CD4-positive, alpha-beta T cell (primary cell): ENCODE measurements around the gene ZC3H4. TPM values are rescaled to one million over a fixed set of nuclear protein-coding genes. Genes with fewer than 3 reads are reported as not detected.

Experiments
- ATAC-seq: fragments of 200-7000 bp; cut with Tn5 transposase; one replicate; pipeline ENCODE4 v1.10.0; 2022; ENCODE audit warnings: mild to moderate bottlenecking; ENCODE audit not compliant: poor library complexity
- CTCF ChIA-PET: fragments of 350-600 bp; sonication (Branson Sonifier 250); formaldehyde crosslinking; loops from one replicate; lab custom pipeline; 2021; ENCODE audit warnings: antibody characterized with exemption, inconsistent platforms; lab: Charles Lee
- POLR2A ChIA-PET: fragments of 350-600 bp; sonication (Branson Sonifier 250); formaldehyde crosslinking; loops from one replicate; lab custom pipeline; 2021; ENCODE audit warnings: antibody characterized with exemption, inconsistent platforms; lab: Charles Lee
- DNase-seq, 14 experiments: peaks; one replicate each; pipeline ENCODE4 v3.0.0-alpha.2; 2013 to 2020; ENCODE audit warnings: mixed read lengths in 2 of 14
- H3K27ac ChIP-seq, 2 donors: one replicate each; pipeline versions ENCODE4 v1.5.1 to v1.7.0; 2013; ENCODE audit warnings: low read length in 2 of 2, low read depth in 1 of 2, mild to moderate bottlenecking in 1 of 2
- H3K27me3 ChIP-seq, 2 experiments: 1 replicate in 1 of 2; 2 replicates in 1 of 2; pipeline versions ENCODE4 v1.6.1 to v1.7.0; 2013; ENCODE audit warnings: low read length in 2 of 2, control low read depth in 1 of 2, mild to moderate bottlenecking in 1 of 2, moderate library complexity in 1 of 2; ENCODE audit not compliant: insufficient read depth in 2 of 2, control insufficient read depth in 1 of 2
- H3K36me3 ChIP-seq: one replicate; pipeline ENCODE4 v1.6.1; 2013; ENCODE audit warnings: low read length, control low read depth; ENCODE audit not compliant: insufficient read depth
- H3K4me1 ChIP-seq: one replicate; pipeline ENCODE4 v1.6.1; 2013; ENCODE audit warnings: low read length, control low read depth; ENCODE audit not compliant: insufficient read depth
- H3K4me3 ChIP-seq: one replicate; pipeline ENCODE4 v1.5.1; 2013; ENCODE audit warnings: mild to moderate bottlenecking, low read length, moderate library complexity
- H3K9me3 ChIP-seq, 2 experiments: 1 replicate in 1 of 2; 2 replicates in 1 of 2; pipeline versions ENCODE4 v1.6.1 to v1.7.0; 2013; ENCODE audit warnings: low read length in 2 of 2, mild to moderate bottlenecking in 2 of 2, control low read depth in 1 of 2, moderate library complexity in 1 of 2; ENCODE audit not compliant: control insufficient read depth in 1 of 2, insufficient read depth in 1 of 2
- H3K27ac Mint-ChIP-seq: one replicate; pipeline ENCODE4 v1.8.0; 2020; ENCODE audit warnings: mixed read lengths
- H3K27me3 Mint-ChIP-seq: one replicate; pipeline ENCODE4 v1.8.0; 2021; ENCODE audit warnings: mixed read lengths
- H3K36me3 Mint-ChIP-seq: one replicate; pipeline ENCODE4 v1.8.0; 2021; ENCODE audit warnings: low read depth, mixed read lengths
- H3K4me1 Mint-ChIP-seq: one replicate; pipeline ENCODE4 v1.8.0; 2021; ENCODE audit warnings: low read depth, mixed read lengths
- H3K4me3 Mint-ChIP-seq: one replicate; pipeline ENCODE4 v1.8.0; 2020; ENCODE audit warnings: mild to moderate bottlenecking, mixed read lengths
- H3K9me3 Mint-ChIP-seq: one replicate; pipeline ENCODE4 v1.8.0; 2020; ENCODE audit warnings: mixed read lengths
- CTCF ChIP-seq: fragments of 200-600 bp; IDR thresholded peaks from one replicate; pipeline ENCODE4 v1.8.0; 2022; ENCODE audit warnings: antibody characterized with exemption, mild to moderate bottlenecking
- intact Hi-C, 2 experiments: fragments of 100-400 bp; cut with DNase I in 1 of 2; cut with micrococcal nuclease in 1 of 2; formaldehyde crosslinking; loops; one replicate each; pipeline versions ENCODE4 v1.15.1 to v1.9.0; 2023 to 2025; cut with DNase I, micrococcal nuclease
- total RNA-seq, 174 experiments: library from RNA in 2 of 174; stranded (reverse) in 2 of 174; gene quantifications; one replicate each; pipeline ENCODE4 v1.2.3 and lab custom pipeline; 2021 to 2026

ZC3H4 gene
- total RNA-seq, 2 experiments from 2014 or later: 39.4 to 43.7 TPM

GRCh38 chr19:47156861-47157430 lies 43.4 kb upstream of the ZC3H4 start:
- H3K27ac ChIP-seq: peak overlapping the region in 1 of 2 donors; percentile 37
- H3K4me1 ChIP-seq: peaks cover 70% of the 10 kb centered on the region
- ATAC-seq: no peak
- Mint-ChIP-seq H3K4me3 (peak overlapping the region; percentile 81), H3K27me3 (no peaks in the 10 kb centered on the region), H3K9me3 (no peaks in the 10 kb centered on the region), H3K4me1 (peaks cover 70% of the 10 kb centered on the region), H3K27ac (peak overlapping the region; percentile 85), H3K36me3 (peaks cover 45% of the 10 kb centered on the region)
- H3K9me3 ChIP-seq: no peaks in the 10 kb centered on the region
- TF ChIP-seq CTCF: no peak
- ChIA-PET POLR2A (interaction anchor here (0.8 to 8.8 kb wide), 13 partner anchors 11 to 192 kb away, joined by 3 to 126 read pairs (median 26); partner anchors contain the start of genes DHX34 and ZC3H4), CTCF (interaction anchor here (1.3 to 8.5 kb wide), 8 partner anchors 11 to 90 kb away, joined by 3 to 59 read pairs (median 10); partner anchors contain the start of gene SAE1)
- peak in 6 of 14 experiments; percentile 13 to 81 (median 43) for DNase-seq
- H3K27me3 ChIP-seq: no peaks in the 10 kb centered on the region
- intact Hi-C loops: loop anchor here in 1 of 2 experiments (2.0 kb wide), 1 partner anchor 30 kb away; no protein-coding TSS in a partner anchor
- H3K36me3 ChIP-seq: peaks cover 40% of the 10 kb centered on the region
- no peak overlapping the region for H3K4me3 ChIP-seq

- Histone ChIP-seq H3K27ac (no peak overlapping the region), H3K9me3 (no peaks in the 10 kb centered on the region), H3K27me3 (no peaks in the 10 kb centered on the region), H3K36me3 (peaks cover 52% of the 10 kb centered on the region), H3K4me1 (peaks cover 54% of the 10 kb centered on the region), H3K4me3 (no peak overlapping the region)
- no peaks in the 10 kb centered on the region for H3K27me3 Mint-ChIP-seq
- H3K4me3 Mint-ChIP-seq: peak overlapping the region; percentile 48
- POLR2A ChIA-PET: interaction anchor here (0.6 to 8.8 kb wide), 3 partner anchors 22 to 76 kb away, joined by 3 to 126 read pairs (median 5); no protein-coding TSS in a partner anchor
- ATAC-seq: no peak
- H3K4me1 Mint-ChIP-seq: peaks cover 64% of the 10 kb centered on the region
- no peak for TF ChIP-seq CTCF
- H3K36me3 Mint-ChIP-seq: peaks cover 53% of the 10 kb centered on the region
- intact Hi-C loops: no loop called here
- DNase-seq: no peak
- no peaks in the 10 kb centered on the region for H3K9me3 Mint-ChIP-seq
- CTCF ChIA-PET: interaction anchor here (1.1 to 8.5 kb wide), 4 partner anchors 10 to 89 kb away, joined by 4 to 59 read pairs (median 23); no protein-coding TSS in a partner anchor
- peak overlapping the region; percentile 56 for H3K27ac Mint-ChIP-seq
Measured at GRCh38 chr19:47155148-47155547, 41.6 kb upstream of the ZC3H4 start.

GRCh38 chr19:47153266-47153665 lies 39.7 kb upstream of the ZC3H4 start:
- Mint-ChIP-seq H3K4me1 (peaks cover 56% of the 10 kb centered on the region), H3K27ac (no peak overlapping the region), H3K27me3 (no peaks in the 10 kb centered on the region), H3K4me3 (no peak overlapping the region), H3K9me3 (no peaks in the 10 kb centered on the region), H3K36me3 (peaks cover 62% of the 10 kb centered on the region)
- no peak overlapping the region for H3K27ac ChIP-seq
- no peak overlapping the region for H3K4me3 ChIP-seq
- no peaks in the 10 kb centered on the region for H3K9me3 ChIP-seq
- ChIA-PET POLR2A (no interaction called here), CTCF (interaction anchor here (0.9 to 8.5 kb wide), 4 partner anchors 14 to 94 kb away, joined by 3 to 59 read pairs (median 7); no protein-coding TSS in a partner anchor)
- no peak for ATAC-seq
- H3K4me1 ChIP-seq: peaks cover 50% of the 10 kb centered on the region
- intact Hi-C loops: no loop called here
- no peaks in the 10 kb centered on the region for H3K27me3 ChIP-seq
- no peak for DNase-seq
- no peak for TF ChIP-seq CTCF
- peaks cover 54% of the 10 kb centered on the region for H3K36me3 ChIP-seq
